NCI-H1105 (cell line): ENCODE measurements around the gene SYPL1.

Experiments used
- DNase-seq: peaks from one replicate; lab custom pipeline; 2025; lab: John Stamatoyannopoulos, UW

Gene SYPL1

GRCh38 chr7:106121189-106121810 lies 9.2 kb upstream of the SYPL1 start:
- no peak for DNase-seq

GRCh38 chr7:106120500-106120899 lies 8.4 kb upstream of the SYPL1 start:
- no peak for DNase-seq

- no peak for DNase-seq
These were observed 7.6 kb upstream of the SYPL1 start for GRCh38 chr7:106119719-106120118.

- DNase-seq, result no peak
These were observed 5.9 kb upstream of the SYPL1 start for GRCh38 chr7:106117786-106118544.

- DNase-seq, result no peak
These were observed 4.1 kb upstream of the SYPL1 start for GRCh38 chr7:106116161-106116704.

- DNase-seq, result no peak
These were observed 2.7 kb upstream of the SYPL1 start for GRCh38 chr7:106114716-106115383.

- DNase-seq, result no peak
These were observed 885 bp upstream of the SYPL1 start for GRCh38 chr7:106112972-106113421.

GRCh38 chr7:106111655-106112117 lies 426 bp downstream of the SYPL1 start:
- peak; percentile 74 for DNase-seq

GRCh38 chr7:106110885-106111654 lies 1.0 kb downstream of the SYPL1 start:
- DNase-seq, result no peak

- no peak for DNase-seq
These were observed 1.9 kb downstream of the SYPL1 start for GRCh38 chr7:106110238-106110560.

GRCh38 chr7:106109521-106110237 lies 2.4 kb downstream of the SYPL1 start:
- no peak for DNase-seq

GRCh38 chr7:106108991-106109390 lies 3.1 kb downstream of the SYPL1 start:
- DNase-seq, result no peak

- no peak for DNase-seq
These were observed 7.3 kb downstream of the SYPL1 start for GRCh38 chr7:106104721-106105260.

- DNase-seq, result no peak
These were observed 9.6 kb downstream of the SYPL1 start for GRCh38 chr7:106102387-106102966.

GRCh38 chr7:106101726-106102125 lies 10.4 kb downstream of the SYPL1 start:
- DNase-seq, result no peak

- no peak for DNase-seq
These were observed 11.1 kb downstream of the SYPL1 start for GRCh38 chr7:106100863-106101629.

- no peak for DNase-seq
These were observed 12.6 kb downstream of the SYPL1 start for GRCh38 chr7:106099539-106099938.

GRCh38 chr7:106098889-106099288 lies 13.2 kb downstream of the SYPL1 start:
- no peak for DNase-seq

GRCh38 chr7:106095634-106096033 lies 16.5 kb downstream of the SYPL1 start:
- no peak for DNase-seq

GRCh38 chr7:106094780-106095179 lies 17.3 kb downstream of the SYPL1 start:
- DNase-seq, result no peak
